K562 (cell line): ENCODE measurements around the gene PLCL1. TPM values are rescaled to one million over a fixed set of nuclear protein-coding genes. Genes with fewer than 3 reads are reported as not detected.

Experiments
- ATAC-seq: fragments of 200-7000 bp; cut with Tn5 transposase; 3 replicates; pipeline ENCODE4 v1.9.1; 2020; ENCODE audit warnings: moderate library complexity
- BruUV-seq: library from RNA; stranded (reverse); fragments of 400-500 nt; replicated peaks from 2 replicates; lab custom pipeline; 2021; lab: Mats Ljungman, UMichigan
- CTCF ChIA-PET: fragments of 300-600 bp; formaldehyde crosslinking; extraction: SDS; loops from one replicate; lab custom pipeline; 2021; ENCODE audit warnings: low intra/inter-chr PET ratio; lab: Yijun Ruan, JAX
- POLR2A ChIA-PET: fragments of 300-600, 350-650 bp; sonication (Branson Sonifier 250); formaldehyde crosslinking; extraction: SDS; loops from one replicate; lab custom pipeline; 2021; ENCODE audit warnings: antibody characterized with exemption, inconsistent platforms; lab: Yijun Ruan, JAX
- DNase-seq, 4 experiments: peaks; one replicate each; pipeline versions ENCODE4 v3.0.0 to v3.0.0-alpha.2; 2011 to 2018; ENCODE audit warnings: low spot score in 3 of 4, mixed read lengths in 3 of 4; ENCODE audit errors: extremely low read depth in 1 of 4
- FAIRE-seq: peaks from 2 replicates; lab custom pipeline; 2011; peaks lifted over from hg19 to GRCh38; lab: Jason Lieb, UNC
- H2AFZ ChIP-seq: 2 replicates; pipeline ENCODE4 v1.6.0; 2011; ENCODE audit warnings: low read depth, low read length, control low read depth, inconsistent platforms
- H3K27ac ChIP-seq: fragments of 200-600 bp; 3 replicates; pipeline ENCODE4 v1.8.0; 2011; ENCODE audit warnings: low read depth, mild to moderate bottlenecking, control low read depth, inconsistent platforms, low read length, moderate library complexity, mixed read lengths; ENCODE audit errors: extremely low read depth
- H3K27me3 ChIP-seq, 2 experiments: fragments of 300-600 bp in 1 of 2; 2 replicates in 1 of 2; 3 replicates in 1 of 2; pipeline versions ENCODE4 v1.6.0 to v1.8.0; 2011; ENCODE audit warnings: inconsistent platforms in 2 of 2, low read length in 2 of 2, mild to moderate bottlenecking in 1 of 2, mixed read lengths in 1 of 2, moderate library complexity in 1 of 2; ENCODE audit not compliant: control insufficient read depth in 2 of 2, insufficient read depth in 2 of 2
- H3K36me3 ChIP-seq: fragments of 300-600 bp; 3 replicates; pipeline ENCODE4 v1.8.0; 2011; ENCODE audit warnings: mild to moderate bottlenecking, low read length, inconsistent platforms; ENCODE audit not compliant: control insufficient read depth, insufficient read depth
- H3K4me1 ChIP-seq, 2 experiments: fragments of 200-600 bp in 1 of 2; replicated peaks in 1 of 2; 2 replicates in 1 of 2; 3 replicates in 1 of 2; pipeline versions ENCODE4 v1.5.1 to v1.8.0; 2011; ENCODE audit warnings: inconsistent platforms in 2 of 2, low read length in 2 of 2, mild to moderate bottlenecking in 1 of 2, mixed read lengths in 1 of 2, moderate library complexity in 1 of 2; ENCODE audit not compliant: control insufficient read depth in 2 of 2, insufficient read depth in 2 of 2
- H3K4me2 ChIP-seq: 2 replicates; pipeline ENCODE4 v1.6.1; 2011; ENCODE audit warnings: low read length, control low read depth, inconsistent platforms, mixed read lengths; ENCODE audit not compliant: insufficient read depth
- H3K4me3 ChIP-seq: fragments of 200-600 bp; sonication (generic), shearing (Covaris generic); 2 replicates; pipeline ENCODE4 v1.5.1; 2016; ENCODE audit warnings: control low read depth, inconsistent platforms
- H3K79me2 ChIP-seq: fragments of 200-600 bp; 3 replicates; pipeline ENCODE4 v1.8.0; 2011; ENCODE audit warnings: low read length, inconsistent platforms; ENCODE audit not compliant: control insufficient read depth, insufficient read depth
- H3K9ac ChIP-seq, 2 experiments: 2 replicates each; pipeline versions ENCODE4 v1.6.0 to v1.6.1; 2011; ENCODE audit warnings: low read depth in 2 of 2, low read length in 2 of 2, control low read depth in 1 of 2, inconsistent platforms in 1 of 2, mild to moderate bottlenecking in 1 of 2, mixed read lengths in 1 of 2; ENCODE audit not compliant: insufficient read depth in 1 of 2
- H3K9me1 ChIP-seq: one replicate; pipeline ENCODE4 v1.6.0; 2011; ENCODE audit warnings: inconsistent platforms, mild to moderate bottlenecking, low read length, moderate library complexity; ENCODE audit not compliant: control insufficient read depth, insufficient read depth
- H3K9me3 ChIP-seq: replicated peaks from 2 replicates; pipeline ENCODE4 v1.5.1; 2011; ENCODE audit warnings: low read depth, low read length, inconsistent platforms; ENCODE audit not compliant: control insufficient read depth, insufficient read depth
- H4K20me1 ChIP-seq: replicated peaks from 2 replicates; pipeline ENCODE4 v1.6.1; 2011; ENCODE audit warnings: low read length, inconsistent platforms, mixed read lengths; ENCODE audit not compliant: control insufficient read depth, insufficient read depth
- BRD4 ChIP-seq: fragments of 200-600 bp; sonication (generic); IDR thresholded peaks from 2 replicates; pipeline ENCODE4 v1.6.1; 2017; ENCODE audit warnings: inconsistent platforms
- GABPA ChIP-seq: fragments of 200-800 bp; sonication (Bioruptor generic); conservative IDR thresholded peaks from 2 replicates; pipeline ENCODE4 v1.6.1; 2016; ENCODE audit warnings: low read depth, missing genetic modification characterization, missing compliant biosample characterization
- HLTF ChIP-seq: fragments of 450-650 bp; IDR thresholded peaks from 2 replicates; pipeline ENCODE4 v1.6.1; 2016
- IRF2 ChIP-seq: sonication (generic); formaldehyde crosslinking; IDR thresholded peaks from 2 replicates; pipeline ENCODE4 v1.8.1; 2022; ENCODE audit warnings: mild to moderate bottlenecking, missing genetic modification reagents
- KAT7 ChIP-seq: sonication (generic); formaldehyde crosslinking; IDR thresholded peaks from 2 replicates; pipeline ENCODE4 v1.8.0; 2022; ENCODE audit warnings: missing genetic modification reagents, mild to moderate bottlenecking, borderline replicate concordance
- NR0B1 ChIP-seq: fragments of 450-650 bp; IDR thresholded peaks from one replicate; pipeline ENCODE4 v1.6.1; 2018; ENCODE audit warnings: mild to moderate bottlenecking, moderate library complexity; ENCODE audit not compliant: partially characterized antibody
- SPI1 ChIP-seq: IDR thresholded peaks from 2 replicates; pipeline ENCODE4 v1.6.1; 2011; ENCODE audit warnings: low read depth, low read length, control low read depth, borderline replicate concordance
- WHSC1 ChIP-seq: IDR thresholded peaks from one replicate; pipeline ENCODE4 v1.6.1; 2012; ENCODE audit warnings: low read length, control low read depth, inconsistent platforms
- XRCC5 ChIP-seq: fragments of 200-400 bp; formaldehyde crosslinking; IDR thresholded peaks from 2 replicates; pipeline ENCODE4 v1.6.1; 2017; ENCODE audit warnings: low read depth, mild to moderate bottlenecking, low read length
- ZNF696 ChIP-seq: fragments of 250-450 bp; sonication (Bioruptor Pico); conservative IDR thresholded peaks from 2 replicates; pipeline ENCODE4 v1.4.0; 2020; ENCODE audit warnings: mild to moderate bottlenecking, moderate library complexity
- ZSCAN32 ChIP-seq: fragments of 450-650 bp; formaldehyde crosslinking; IDR thresholded peaks from 2 replicates; pipeline ENCODE4 v1.4.0; 2020; ENCODE audit warnings: mild to moderate bottlenecking, moderate library complexity
- WGBS: fragments of 100-300 bp; shearing (Covaris generic); methylation state at CpG from one replicate; pipeline ENCODE4 v1.1.6; 2016; ENCODE audit warnings: low coverage, mixed read lengths; ENCODE audit not compliant: insufficient coverage; ENCODE audit errors: missing lambda C conversion rate; 5-methylcytosine and 5-hydroxymethylcytosine counted together
- in situ Hi-C: fragments of 300-500 bp; cut with MboI; formaldehyde crosslinking; loops from 4 replicates; pipeline ENCODE4 v1.15.0; 2018; ENCODE audit warnings: inconsistent platforms, mixed read lengths
- intact Hi-C: fragments of 100-400 bp; cut with micrococcal nuclease; formaldehyde crosslinking; loops from 2 replicates; pipeline ENCODE4 v1.14.2; 2022
- polyA plus RNA-seq, 8 experiments: library from polyadenylated mRNA; depleted of rRNA in 4 of 8; stranded (reverse) in 5 of 8; unstranded in 3 of 8; fragments of >200 nt; fragmentation: Nextera tagmentation in 2 of 8; fragmentation: Illumina TruSeq in 1 of 8; extraction: Ambion mirVana in 2 of 8; extraction: Trizol in 1 of 8; gene quantifications; 2 replicates each; pipeline versions ENCODE4 v1.2.1 to v1.2.3, GENCODE V29; 2011 to 2014; ENCODE audit warnings: inconsistent platforms in 1 of 8, missing spikeins in 1 of 8
- total RNA-seq, 7 experiments: library from RNA; depleted of rRNA in 6 of 7; stranded (reverse); fragments of >200 nt in 6 of 7; fragmentation: Illumina TruSeq in 2 of 7; extraction: Trizol in 2 of 7; gene quantifications; 2 replicates each; pipeline versions ENCODE4 v1.2.1 to v1.2.3, GENCODE V29; 2011 to 2021; ENCODE audit warnings: low replicate concordance in 1 of 7

Gene PLCL1
- total and polyA plus RNA-seq, 9 of the 15 experiments (the other 6 are each of a cell fraction or from before 2014, with no cell fraction given), result 2.0 to 17.7 (median 8.6) TPM

GRCh38 chr2:198077477-198077876, 273.1 kb downstream of the PLCL1 start (continued):
- no peak for TF ChIP-seq ZSCAN32 (CRISPR knock-in tag)

GRCh38 chr2:198080879-198081765, 276.7 kb downstream of the PLCL1 start:
- BruUV-seq, result no TSS peak
- ChIA-PET CTCF (no interaction called here), POLR2A (no interaction called here)
- Histone ChIP-seq H2AFZ (no peak overlapping the region), H3K79me2 (no peaks in the 10 kb centered on the region; the same call in 2 of the 3 replicates), H3K9me3 (no peaks in the 10 kb centered on the region), H3K9ac (no peak overlapping the region), H3K4me3 (no peak overlapping the region), H3K27me3 (no peaks in the 10 kb centered on the region), H3K4me1 (no peaks in the 10 kb centered on the region), H3K36me3 (peaks cover 25% of the 10 kb centered on the region), H3K9me1 (no peaks in the 10 kb centered on the region), H3K4me2 (no peak overlapping the region), H4K20me1 (no peaks in the 10 kb centered on the region), H3K27ac (no peak overlapping the region)
- in situ Hi-C loops, result no loop called here
- WGBS, result 95% methylated on average over 2 of the region's 2 CpGs
- no peak for ATAC-seq
- DNase-seq, result no peak
- no peak for FAIRE-seq
- TF ChIP-seq GABPA (tag) (no peak), ZNF696 (CRISPR knock-in tag) (no peak), NR0B1 (no peak), HLTF (no peak), WHSC1 (no peak), KAT7 (CRISPR knock-in tag) (no peak), IRF2 (CRISPR knock-in tag) (no peak), SPI1 (no peak), XRCC5 (no peak), BRD4 (no peak)
- intact Hi-C loops, result no loop called here
